B cell (primary cell): ENCODE data around the gene PSORS1C1.

Experiments
- CTCF ChIP-seq: fragments of 200-600 bp; IDR thresholded peaks from one replicate; pipeline ENCODE4 v1.8.0; 2022; ENCODE audit warnings: antibody characterized with exemption, mild to moderate bottlenecking
- EZH2 ChIP-seq: IDR thresholded peaks from 2 replicates; pipeline ENCODE4 v1.6.1; 2012; ENCODE audit warnings: borderline replicate concordance, low read depth, mild to moderate bottlenecking, moderate library complexity, low read length; ENCODE audit not compliant: insufficient read depth, poor library complexity, severe bottlenecking

DNA sequence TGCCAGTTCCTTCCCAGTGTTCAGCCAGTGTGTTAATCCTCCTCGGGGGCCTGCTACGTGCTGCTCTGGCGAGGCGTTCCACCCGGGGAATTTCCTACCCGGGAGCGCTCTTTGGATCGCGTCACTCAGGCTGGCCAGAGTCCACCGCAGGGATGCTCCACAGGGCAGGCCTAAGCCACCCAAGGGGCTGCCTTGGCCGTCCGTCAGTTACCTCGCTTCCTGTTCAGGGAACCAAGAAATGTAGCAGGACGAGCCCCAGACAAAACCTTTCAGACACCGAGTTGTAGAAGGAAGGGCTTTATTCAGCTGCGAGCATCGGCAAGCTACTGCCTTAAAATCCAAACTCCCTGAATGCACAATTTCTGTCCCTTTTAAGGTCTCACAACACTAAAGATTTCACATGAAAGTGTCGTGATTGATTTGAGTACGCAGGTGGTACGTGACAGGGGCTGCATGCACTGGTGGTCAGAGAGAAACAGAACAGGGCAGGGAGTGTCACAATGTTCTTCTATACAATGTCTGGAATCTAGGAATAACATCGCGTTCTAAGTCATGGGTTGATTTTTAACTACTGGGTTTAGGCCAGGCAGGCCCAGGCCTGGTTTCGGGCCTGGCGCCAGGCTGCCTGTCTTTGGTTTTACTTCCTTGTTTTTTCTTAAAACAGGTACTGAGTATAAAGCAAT, 71.6 kb downstream of the PSORS1C1 start:
- TF ChIP-seq CTCF (no peak), EZH2 (no peak)
